ENCODE data around the gene TPD52L2.
A peak's percentile ranks its signal among the peaks of the same experiment; 100 is the strongest.
"Not testable (repeated sequence)": the region's sequence is repeated elsewhere in the genome, so short reads cannot be mapped to it uniquely, and the experiment has no call there.

Gene TPD52L2

GRCh38 chr20:63857764-63858392 is 7.2 kb upstream of the TPD52L2 start:
- no peak for DNase-seq

GRCh38 chr20:63858393-63859165 is 6.5 kb upstream of the TPD52L2 start:
- no peak for DNase-seq

- no peak for DNase-seq
Measured at GRCh38 chr20:63859166-63859699, 5.8 kb upstream of the TPD52L2 start.

- no peak for DNase-seq
Measured at GRCh38 chr20:63860325-63861051, 4.6 kb upstream of the TPD52L2 start.

DNA sequence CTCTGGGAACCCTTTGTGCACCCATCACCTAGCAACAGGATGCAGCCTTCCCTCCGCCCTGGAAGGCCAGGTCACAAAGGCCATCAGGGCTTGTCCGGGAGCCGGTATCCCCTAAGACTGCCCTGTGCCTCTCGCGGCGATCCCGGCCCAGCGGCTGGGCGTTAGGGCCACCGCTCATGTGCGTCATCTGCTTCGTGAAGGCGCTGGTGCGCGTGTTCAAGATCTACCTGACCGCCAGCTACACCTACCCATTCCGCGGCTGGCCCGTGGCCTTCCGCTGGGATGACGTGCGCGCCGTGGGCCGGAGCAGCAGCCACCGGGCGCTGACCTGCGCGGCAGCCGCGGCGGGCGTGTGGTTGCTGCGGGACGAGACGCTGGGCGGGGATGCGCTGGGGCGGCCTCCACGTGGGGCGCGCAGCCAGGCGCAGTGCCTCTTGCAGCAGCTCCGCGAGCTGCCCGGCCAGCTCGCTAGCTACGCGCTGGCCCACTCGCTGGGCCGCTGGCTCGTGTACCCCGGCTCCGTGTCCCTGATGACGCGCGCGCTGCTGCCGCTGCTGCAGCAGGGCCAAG is 3.6 kb upstream of the TPD52L2 start, which contains the start of gene ABHD16B:
TSS of gene ABHD16B (plus strand) at position 134 of the 570 bp plus-strand sequence. CDS start at position 177, 43 bp downstream.
- no peak for DNase-seq

DNA sequence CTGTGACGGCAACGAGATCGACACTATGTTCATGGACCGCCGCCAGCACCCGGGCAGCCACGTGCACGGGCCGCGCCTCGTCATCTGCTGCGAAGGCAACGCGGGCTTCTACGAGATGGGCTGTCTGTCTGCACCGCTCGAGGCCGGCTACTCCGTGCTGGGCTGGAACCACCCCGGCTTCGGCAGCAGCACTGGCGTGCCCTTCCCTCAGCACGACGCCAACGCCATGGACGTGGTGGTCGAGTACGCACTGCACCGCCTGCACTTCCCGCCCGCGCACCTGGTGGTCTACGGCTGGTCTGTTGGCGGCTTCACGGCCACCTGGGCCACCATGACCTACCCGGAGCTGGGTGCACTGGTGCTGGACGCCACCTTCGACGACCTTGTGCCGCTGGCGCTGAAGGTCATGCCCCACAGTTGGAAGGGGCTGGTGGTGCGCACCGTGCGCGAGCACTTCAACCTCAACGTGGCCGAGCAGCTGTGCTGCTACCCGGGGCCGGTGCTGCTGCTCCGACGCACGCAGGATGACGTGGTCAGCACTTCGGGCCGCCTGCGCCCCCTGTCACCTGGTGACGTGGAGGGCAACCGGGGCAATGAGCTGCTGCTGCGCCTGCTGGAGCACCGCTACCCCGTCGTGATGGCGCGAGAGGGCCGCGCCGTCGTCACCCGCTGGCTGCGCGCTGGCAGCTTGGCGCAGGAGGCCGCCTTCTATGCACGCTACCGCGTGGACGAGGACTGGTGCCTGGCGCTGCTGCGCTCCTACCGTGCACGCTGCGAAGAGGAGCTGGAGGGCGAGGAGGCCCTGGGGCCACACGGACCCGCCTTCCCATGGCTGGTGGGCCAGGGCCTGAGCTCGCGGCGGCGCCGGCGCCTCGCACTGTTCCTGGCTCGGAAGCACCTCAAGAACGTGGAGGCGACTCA is 2.8 kb upstream of the TPD52L2 start:
- DNase-seq: no peak

- DNase-seq: no peak
Measured at GRCh38 chr20:63863021-63863797, 1.9 kb upstream of the TPD52L2 start.

DNA sequence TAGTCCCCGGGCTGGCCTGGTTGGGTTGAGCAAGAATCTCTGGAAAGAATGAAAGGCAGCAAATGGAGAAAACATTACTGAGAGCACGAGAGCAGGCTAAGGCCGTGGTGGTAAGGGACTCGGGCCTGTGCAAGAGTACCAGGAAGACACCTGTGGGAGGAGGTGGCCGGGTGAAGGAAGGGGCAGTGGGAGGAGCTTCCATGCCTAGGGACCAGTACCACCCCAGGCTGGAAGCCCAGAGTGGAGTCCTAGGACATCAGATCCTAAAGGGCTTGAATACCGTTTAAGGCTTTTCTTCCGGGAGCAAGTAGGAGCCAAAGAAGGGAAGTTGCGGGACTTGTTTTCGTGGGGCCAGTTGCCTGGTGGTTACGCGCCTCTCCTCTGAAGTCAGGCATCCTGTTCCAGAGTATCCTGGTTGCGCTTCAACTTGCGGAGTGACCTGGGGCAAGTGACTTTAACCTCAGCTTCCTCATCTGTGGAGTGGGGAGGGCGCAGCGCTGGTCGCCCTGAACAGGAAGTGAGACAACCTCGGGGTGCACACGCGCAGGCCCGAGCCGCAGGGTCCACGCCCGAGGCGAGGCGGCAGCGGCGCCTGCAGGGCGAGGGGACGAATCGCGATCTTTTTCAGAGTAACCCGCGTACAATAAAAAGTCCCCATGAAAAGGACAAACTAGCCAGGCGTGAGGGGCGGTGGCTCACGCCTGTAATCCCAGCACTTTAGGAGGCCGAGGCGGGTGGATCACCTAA is 1.1 kb upstream of the TPD52L2 start:
- DNase-seq: peak; percentile 84

GRCh38 chr20:63864545-63864977 is 509 bp upstream of the TPD52L2 start:
- no peak for DNase-seq

- DNase-seq: not testable (repeated sequence)
Measured at GRCh38 chr20:63867042-63867441, 2.0 kb downstream of the TPD52L2 start.

GRCh38 chr20:63868264-63868663 is 3.2 kb downstream of the TPD52L2 start:
- DNase-seq: no peak

DNA sequence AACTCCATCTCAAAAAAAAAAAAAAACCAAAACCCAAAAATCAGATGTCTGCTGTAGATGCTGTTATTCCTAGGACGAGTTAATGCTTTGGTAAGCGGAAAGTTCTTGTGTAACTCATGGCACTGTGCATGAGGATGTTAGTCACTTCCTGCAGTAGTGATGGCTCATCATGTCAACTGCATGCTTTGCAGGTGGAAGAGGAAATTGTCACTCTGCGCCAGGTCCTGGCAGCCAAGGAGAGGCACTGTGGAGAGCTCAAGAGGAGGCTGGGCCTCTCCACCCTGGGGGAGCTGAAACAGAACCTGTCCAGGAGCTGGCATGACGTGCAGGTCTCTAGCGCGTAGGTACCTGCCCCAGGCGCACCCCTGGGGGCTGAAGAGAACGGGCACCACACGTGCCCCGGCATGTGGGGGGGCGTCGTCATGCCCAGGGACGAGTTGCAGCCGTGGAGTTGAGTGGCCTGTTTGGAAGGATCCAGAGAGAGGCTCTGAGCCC is 8.5 kb downstream of the TPD52L2 start:
- peak; percentile 28 for DNase-seq

GRCh38 chr20:63874241-63874640 is 9.2 kb downstream of the TPD52L2 start:
- DNase-seq: not testable (repeated sequence)

GRCh38 chr20:63876489-63877036 is 11.5 kb downstream of the TPD52L2 start:
- no peak for DNase-seq

DNA sequence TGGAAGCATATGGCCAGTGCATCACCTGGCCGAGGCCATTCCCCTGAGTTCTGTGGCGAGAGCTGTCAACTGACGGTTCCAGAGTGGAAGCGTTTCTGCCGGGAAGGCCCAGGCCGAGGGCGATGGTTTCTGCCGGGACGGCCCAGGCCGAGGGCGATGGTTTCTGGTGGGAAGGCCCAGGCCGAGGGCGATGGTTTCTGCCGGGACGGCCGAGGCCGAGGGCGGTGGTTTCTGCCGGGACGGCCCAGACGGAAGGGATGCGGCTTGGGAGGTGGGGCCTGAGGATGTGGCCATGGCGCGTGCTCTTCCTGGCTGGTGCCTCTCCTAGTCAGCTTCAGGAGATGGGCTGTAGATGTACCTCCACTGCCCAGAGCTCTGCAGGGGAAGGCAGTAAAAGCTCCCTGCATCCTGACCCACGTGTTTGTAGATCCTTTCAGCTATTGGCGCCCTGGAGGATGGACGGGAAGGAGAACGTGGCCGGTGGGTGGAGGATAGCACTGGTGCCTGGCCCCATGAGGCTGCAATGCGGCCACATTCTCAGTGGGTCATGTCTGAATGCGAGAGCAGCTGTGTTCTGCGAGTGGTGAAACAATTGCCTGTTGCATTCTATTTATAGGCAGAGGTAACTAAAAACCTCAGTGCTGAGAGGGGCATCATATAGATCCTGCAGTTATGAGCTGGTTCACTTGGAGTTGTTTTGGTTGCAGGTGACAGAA is 12.8 kb downstream of the TPD52L2 start:
- no peak for DNase-seq

DNA sequence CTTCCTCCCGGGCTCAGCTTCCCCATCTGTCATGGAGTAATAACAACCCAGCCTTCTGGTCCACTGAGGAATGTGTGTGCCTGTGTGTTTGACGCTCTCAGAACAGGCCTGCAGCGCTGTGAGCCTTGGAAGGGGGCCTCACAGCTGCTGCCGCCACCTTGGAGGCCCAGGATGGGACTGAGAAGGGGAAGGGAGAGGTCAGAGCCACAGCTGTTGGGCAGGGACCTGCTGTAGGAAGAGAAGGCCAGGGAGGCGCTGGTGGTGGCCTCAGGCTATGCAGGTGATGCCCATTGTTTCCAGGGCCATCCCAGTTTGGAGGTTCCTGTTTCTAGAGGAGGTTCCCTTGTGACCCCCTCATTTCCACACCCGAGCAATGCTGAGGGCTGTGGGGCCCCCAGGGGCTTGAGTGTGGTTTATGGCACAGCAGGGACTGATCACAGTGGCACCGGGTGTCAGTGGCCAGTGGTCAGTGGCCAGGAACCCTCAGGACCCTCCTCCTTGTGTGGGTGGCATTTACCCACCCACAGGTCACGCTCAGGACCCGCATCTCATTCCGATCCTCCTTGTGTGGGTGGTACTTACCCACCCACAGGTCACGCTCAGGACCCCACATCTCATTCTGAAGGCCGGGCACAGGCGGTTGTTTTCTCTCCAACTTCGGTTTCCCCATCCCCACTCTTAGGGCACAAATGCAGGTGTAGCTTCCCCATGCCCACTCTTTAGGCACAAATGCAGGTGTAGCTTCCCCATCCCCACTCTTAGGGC is 14.0 kb downstream of the TPD52L2 start:
- DNase-seq: no peak

- not testable (repeated sequence) for DNase-seq
Measured at GRCh38 chr20:63880901-63881300, 15.8 kb downstream of the TPD52L2 start.

Measured in CD4-positive, alpha-beta T cell treated with Interleukin-12 subunit alpha and Interleukin-12 subunit beta, for 1 hour (primary cell).